Activated naive CD4-positive, alpha-beta T cell treated with anti-CD3 and anti-CD28 coated beads for 36 hours (primary cell): ENCODE results near the gene OR7D2. TPM values are rescaled to one million over a fixed set of nuclear protein-coding genes. Genes with fewer than 3 reads are reported as not detected.

Experiments used
- total RNA-seq, 2 experiments: library from RNA; stranded (reverse); gene quantifications; one replicate each; pipeline ENCODE4 v1.2.3, GENCODE V29; 2021

The OR7D2 gene
- total RNA-seq, 2 experiments from 2014 or later: 0.14 to 0.30 TPM

Other genes starting within 250 kb of the OR7D2 start
- not detected for gene MUC16, start 168.6 kb upstream of the OR7D2 start, total RNA-seq
- not detected for gene OR1M1, start 91.9 kb upstream of the OR7D2 start, total RNA-seq
- gene OR7G2, start 71.5 kb upstream of the OR7D2 start, total RNA-seq: not detected
- gene OR7G1, start 63.2 kb upstream of the OR7D2 start, total RNA-seq: not detected
- gene OR7G3, start 52.0 kb upstream of the OR7D2 start, total RNA-seq: not detected
- 10 to 100 TPM; 38.9 to 39.7 TPM for gene ZNF317, start 38.6 kb upstream of the OR7D2 start, total RNA-seq
- not detected for gene OR7D4, start 40.6 kb downstream of the OR7D2 start, total RNA-seq
- not detected for gene OR7E24, start 72.0 kb downstream of the OR7D2 start, total RNA-seq
- 1 to 10 TPM; 4.6 to 6.4 TPM for gene ZNF699, start 130.9 kb downstream of the OR7D2 start, total RNA-seq
- gene ZNF559, start 145.2 kb downstream of the OR7D2 start, total RNA-seq: 10 to 100 TPM; 10.3 to 11.2 TPM
- under 1 TPM; 0.64 to 0.91 TPM for gene ZNF177, start 184.0 kb downstream of the OR7D2 start, total RNA-seq